ENCODE results near the gene SUGCT.

GRCh38 chr7:40833191-40833887 lies 698.5 kb downstream of the SUGCT start:
- TF ChIP-seq POLR2AphosphoS5 (IDR thresholded peaks at IDR 0.05; ENCODE audit: low read depth, low read length), result no peak
- no peak for TF ChIP-seq REST (IDR thresholded peaks at IDR 0.05; ENCODE audit: insufficient read depth in 1 of 2, low read depth in 2 of 2, low read length in 2 of 2)
- TF ChIP-seq SIN3A (IDR thresholded peaks at IDR 0.05; ENCODE audit: borderline replicate concordance, insufficient read depth, low read length), result no peak
- TF ChIP-seq TAF1 (IDR thresholded peaks at IDR 0.05; ENCODE audit: borderline replicate concordance, insufficient read depth, low read length), result no peak
- TF ChIP-seq FOXP2 (optimal IDR thresholded peaks at IDR 0.05; ENCODE audit: borderline replicate concordance, extremely low read depth, extremely low read length, insufficient read depth), result no peak
